HepG2 (cell line): Measurements from ENCODE around the gene FITM2. TPM values are rescaled to one million over a fixed set of nuclear protein-coding genes. Genes with fewer than 3 reads are reported as not detected.

ENCODE experiments used
- ATAC-seq: fragments of 200-7000 bp; cut with Tn5 transposase; 3 replicates; pipeline ENCODE4 v1.9.1; 2020; ENCODE audit warnings: mild to moderate bottlenecking, moderate library complexity
- BruUV-seq: library from RNA; stranded (reverse); fragments of 400-500 nt; replicated peaks from 2 replicates; lab custom pipeline; 2021; lab: Mats Ljungman, UMichigan
- CTCF ChIA-PET: fragments of 300-600 bp; formaldehyde crosslinking; extraction: SDS; loops from one replicate; lab custom pipeline; 2021; ENCODE audit warnings: low total read pairs, inconsistent platforms, low intra/inter-chr PET ratio; lab: Yijun Ruan, JAX
- POLR2A ChIA-PET: fragments of 350-600 bp; sonication (Branson Sonifier 250); formaldehyde crosslinking; loops from one replicate; lab custom pipeline; 2020; ENCODE audit warnings: antibody characterized with exemption, inconsistent platforms; lab: Yijun Ruan, JAX
- DNase-seq: peaks from one replicate; pipeline ENCODE4 v3.0.0-alpha.2; 2015; ENCODE audit warnings: low spot score
- FAIRE-seq: peaks from 3 replicates; lab custom pipeline; 2011; peaks lifted over from hg19 to GRCh38; lab: Jason Lieb, UNC
- H2AFZ ChIP-seq: one replicate; pipeline ENCODE4 v1.6.1; 2011; ENCODE audit warnings: low read length, inconsistent platforms
- H3K27ac ChIP-seq: fragments of 300-600 bp; 3 replicates; pipeline ENCODE4 v1.8.0; 2011; ENCODE audit warnings: mixed run types, mild to moderate bottlenecking, mixed read lengths, low read length, inconsistent platforms; ENCODE audit not compliant: insufficient read depth; ENCODE audit errors: extremely low read length
- H3K27me3 ChIP-seq, 2 experiments: fragments of 200-600 bp in 1 of 2; 2 replicates in 1 of 2; 3 replicates in 1 of 2; pipeline versions ENCODE4 v1.6.0 to v1.8.0; 2011; ENCODE audit warnings: low read length in 2 of 2, mild to moderate bottlenecking in 2 of 2, moderate library complexity in 2 of 2, inconsistent platforms in 1 of 2; ENCODE audit not compliant: insufficient read depth in 2 of 2, control insufficient read depth in 1 of 2
- H3K36me3 ChIP-seq, 2 experiments: fragments of 200-600 bp in 1 of 2; replicated peaks in 1 of 2; 2 replicates in 1 of 2; 3 replicates in 1 of 2; pipeline versions ENCODE4 v1.5.1 to v1.8.0; 2011; ENCODE audit warnings: low read length in 2 of 2, inconsistent platforms in 1 of 2; ENCODE audit not compliant: insufficient read depth in 2 of 2, control insufficient read depth in 1 of 2
- H3K4me1 ChIP-seq: 2 replicates; pipeline ENCODE4 v1.5.1; 2012; ENCODE audit warnings: low read length, inconsistent platforms; ENCODE audit not compliant: insufficient read depth
- H3K4me2 ChIP-seq: 2 replicates; pipeline ENCODE4 v1.6.0; 2011; ENCODE audit warnings: low read depth, low read length, inconsistent platforms
- H3K4me3 ChIP-seq, 3 experiments: fragments of 200-600 bp in 1 of 3; sonication (generic), shearing (Covaris generic) in 1 of 3; replicated peaks in 1 of 3; 2 replicates each; pipeline ENCODE4 v1.5.1; 2011 to 2016; ENCODE audit warnings: low read length in 3 of 3, inconsistent platforms in 2 of 3, low read depth in 2 of 3, mild to moderate bottlenecking in 2 of 3, control low read depth in 1 of 3, mixed read lengths in 1 of 3; ENCODE audit not compliant: insufficient read depth in 1 of 3
- H3K79me2 ChIP-seq: one replicate; pipeline ENCODE4 v1.6.1; 2011; ENCODE audit warnings: low read length, inconsistent platforms; ENCODE audit not compliant: insufficient read depth
- H3K9ac ChIP-seq: 2 replicates; pipeline ENCODE4 v1.6.0; 2011; ENCODE audit warnings: mild to moderate bottlenecking, low read depth, low read length, inconsistent platforms; ENCODE audit not compliant: insufficient read depth
- H3K9me3 ChIP-seq: 2 replicates; pipeline ENCODE4 v1.5.1; 2012; ENCODE audit warnings: mild to moderate bottlenecking, low read length
- H4K20me1 ChIP-seq: 2 replicates; pipeline ENCODE4 v1.6.0; 2011; ENCODE audit warnings: inconsistent platforms, mild to moderate bottlenecking, low read length, moderate library complexity; ENCODE audit not compliant: insufficient read depth
- CHCHD3 ChIP-seq: sonication (generic); formaldehyde crosslinking; IDR thresholded peaks from 2 replicates; pipeline ENCODE4 v1.8.0; 2022; ENCODE audit warnings: mild to moderate bottlenecking, missing genetic modification reagents, moderate library complexity
- E2F5 ChIP-seq: sonication (generic); formaldehyde crosslinking; conservative IDR thresholded peaks from 2 replicates; pipeline ENCODE4 v1.4.0; 2020; ENCODE audit warnings: missing genetic modification reagents
- HNRNPL ChIP-seq: fragments of 200-400 bp; formaldehyde crosslinking; IDR thresholded peaks from 2 replicates; pipeline ENCODE4 v1.6.1; 2017; ENCODE audit warnings: mild to moderate bottlenecking, low read depth, low read length
- ZBTB8A ChIP-seq: sonication (generic); formaldehyde crosslinking; IDR thresholded peaks from 2 replicates; pipeline ENCODE4 v1.4.0; 2020; ENCODE audit warnings: mild to moderate bottlenecking, low read depth, missing genetic modification reagents, borderline replicate concordance
- ZNF263 ChIP-seq: sonication (generic); formaldehyde crosslinking; IDR thresholded peaks from 2 replicates; pipeline ENCODE4 v1.4.0; 2020; ENCODE audit warnings: missing genetic modification reagents
- WGBS: methylation state at CpG from one replicate; pipeline ENCODE4 v1.1.6; 2017; ENCODE audit warnings: low lambda C conversion rate; 5-methylcytosine and 5-hydroxymethylcytosine counted together
- in situ Hi-C: cut with HindIII; loops from 2 replicates; pipeline ENCODE4 v1.10.0; 2017; ENCODE audit warnings: low pct_unique_long_range_greater_than_20kb; ENCODE audit not compliant: extremely low pct_ligation_motif_present
- intact Hi-C: fragments of 100-400 bp; cut with micrococcal nuclease; formaldehyde crosslinking; loops from one replicate; pipeline ENCODE4 v1.10.0; 2022; ENCODE audit not compliant: unreplicated experiment
- polyA plus RNA-seq, 8 experiments: library from polyadenylated mRNA; depleted of rRNA in 3 of 8; stranded (reverse) in 7 of 8; unstranded in 1 of 8; fragments of >200 nt; fragmentation: Illumina TruSeq in 4 of 8; extraction: Trizol in 4 of 8; gene quantifications; 2 replicates each; pipeline versions ENCODE4 v1.2.1 to v1.2.3, GENCODE V29; 2011 to 2016; ENCODE audit warnings: low read depth in 4 of 8, missing spikeins in 1 of 8, mixed read lengths in 1 of 8; ENCODE audit not compliant: insufficient read depth in 1 of 8
- total RNA-seq, 5 experiments: library from RNA; depleted of rRNA; stranded (reverse); fragments of >200 nt; fragmentation: Illumina TruSeq; extraction: Trizol; gene quantifications; 2 replicates each; pipeline ENCODE4 v1.2.3, GENCODE V29; 2016; ENCODE audit warnings: low read depth in 1 of 5
- TF ChIP-seq, protein P1 (sequence below): fragments of 450-650 bp; IDR thresholded peaks from 2 replicates; pipeline ENCODE4 v1.6.1; 2016

Gene FITM2
- total and polyA plus RNA-seq, 2 of the 13 experiments (the other 11 are each of a cell fraction or from before 2014, with no cell fraction given), result 9.6 to 24.5 TPM

DNA sequence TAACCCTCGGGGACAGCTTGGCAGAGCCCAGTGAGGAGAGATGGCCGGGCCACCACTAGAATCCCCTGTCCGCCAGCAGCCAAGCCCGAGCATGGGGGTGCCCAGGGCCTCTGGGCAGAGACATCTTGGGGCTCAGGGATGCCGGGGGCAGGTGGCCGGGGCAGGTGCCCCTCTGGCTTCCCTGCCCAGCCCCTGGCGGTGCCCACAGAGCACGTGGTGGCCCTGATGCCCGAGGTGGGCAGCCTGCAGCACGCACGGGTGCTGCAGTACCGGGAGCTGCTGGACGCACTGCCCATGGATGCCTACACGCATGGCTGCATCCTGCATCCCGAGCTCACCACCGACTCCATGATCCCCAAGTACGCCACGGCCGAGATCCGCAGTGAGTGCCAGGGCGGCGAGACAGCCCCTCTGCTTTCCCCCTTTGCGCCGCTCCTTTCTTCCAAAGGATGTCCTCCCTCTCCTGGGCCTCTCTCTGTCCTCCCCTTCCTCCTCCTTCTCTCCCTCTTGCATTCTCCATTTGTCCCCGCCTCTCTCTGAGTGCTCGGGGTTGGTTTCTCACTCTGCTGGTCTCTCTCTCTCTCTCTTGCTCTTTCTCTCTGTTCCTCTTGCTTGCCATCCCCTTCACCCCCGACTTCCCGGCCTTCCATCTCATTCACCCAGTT, 52.6 kb downstream of the FITM2 start:
- intact Hi-C loops, result no loop called here
- ATAC-seq (no peak), FAIRE-seq (no peak), DNase-seq (no peak)
- Histone ChIP-seq H3K9me3 (no peaks in the 10 kb centered on the region), H3K9ac (no peak overlapping the region), H3K36me3 (no peaks in the 10 kb centered on the region), H3K27me3 (no peaks in the 10 kb centered on the region), H2AFZ (no peak overlapping the region), H3K79me2 (no peaks in the 10 kb centered on the region), H3K4me3 (no peak overlapping the region), H3K27ac (no peak overlapping the region), H4K20me1 (no peaks in the 10 kb centered on the region), H3K4me2 (no peak overlapping the region), H3K4me1 (peaks cover 10% of the 10 kb centered on the region)
- TF ChIP-seq, protein P1, sequence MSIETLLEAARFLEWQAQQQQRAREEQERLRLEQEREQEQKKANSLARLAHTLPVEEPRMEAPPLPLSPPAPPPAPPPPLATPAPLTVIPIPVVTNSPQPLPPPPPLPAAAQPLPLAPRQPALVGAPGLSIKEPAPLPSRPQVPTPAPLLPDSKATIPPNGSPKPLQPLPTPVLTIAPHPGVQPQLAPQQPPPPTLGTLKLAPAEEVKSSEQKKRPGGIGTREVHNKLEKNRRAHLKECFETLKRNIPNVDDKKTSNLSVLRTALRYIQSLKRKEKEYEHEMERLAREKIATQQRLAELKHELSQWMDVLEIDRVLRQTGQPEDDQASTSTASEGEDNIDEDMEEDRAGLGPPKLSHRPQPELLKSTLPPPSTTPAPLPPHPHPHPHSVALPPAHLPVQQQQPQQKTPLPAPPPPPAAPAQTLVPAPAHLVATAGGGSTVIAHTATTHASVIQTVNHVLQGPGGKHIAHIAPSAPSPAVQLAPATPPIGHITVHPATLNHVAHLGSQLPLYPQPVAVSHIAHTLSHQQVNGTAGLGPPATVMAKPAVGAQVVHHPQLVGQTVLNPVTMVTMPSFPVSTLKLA, result no peak
- TF ChIP-seq ZNF263 (CRISPR knock-in tag), result peak; percentile 74
- TF ChIP-seq CHCHD3 (CRISPR knock-in tag), result no peak
- TF ChIP-seq ZBTB8A (CRISPR knock-in tag), result no peak
- TF ChIP-seq E2F5 (CRISPR knock-in tag), result no peak
- 0 out of 2 replicates have a peak, but pooled peaks have one; percentile 32 for TF ChIP-seq HNRNPL
- POLR2A ChIA-PET, result no interaction called here
- CTCF ChIA-PET, result no interaction called here
- in situ Hi-C loops, result no loop called here
- WGBS, result 62% methylated on average over 17 of the region's 28 CpGs
- BruUV-seq, result no TSS peak
